IMR-90 (cell line): ENCODE results near the gene MAGI2. TPM values are rescaled to one million over a fixed set of nuclear protein-coding genes. Genes with fewer than 3 reads are reported as not detected.

Experiments used
- ATAC-seq: fragments of 200-7000 bp; cut with Tn5 transposase; 2 replicates; pipeline ENCODE4 v1.9.1; 2020; ENCODE audit warnings: low read depth, mild to moderate bottlenecking, moderate library complexity
- BruUV-seq: library from RNA; stranded (reverse); fragments of 400-500 nt; replicated peaks from 2 replicates; lab custom pipeline; 2021; lab: Mats Ljungman, UMichigan
- CTCF ChIA-PET: fragments of 300-600 bp; formaldehyde crosslinking; extraction: SDS; loops from one replicate; lab custom pipeline; 2021; ENCODE audit warnings: antibody characterized with exemption; lab: Yijun Ruan, JAX
- POLR2A ChIA-PET: fragments of 300-600 bp; sonication (Branson Sonifier 250); formaldehyde crosslinking; loops from one replicate; lab custom pipeline; 2022; ENCODE audit warnings: antibody characterized with exemption; ENCODE audit not compliant: unreplicated experiment; lab: Charles Lee
- DNase-seq: peaks from one replicate; pipeline ENCODE4 v3.0.0; 2013
- H2AFZ ChIP-seq: replicated peaks from 2 replicates; pipeline ENCODE3; 2013; ENCODE audit warnings: low read length, mild to moderate bottlenecking; ENCODE audit not compliant: poor library complexity
- H2AK5ac ChIP-seq: 2 replicates; pipeline ENCODE4 v1.6.1; 2013; ENCODE audit warnings: low read depth, low read length, inconsistent platforms
- H2AK9ac ChIP-seq: replicated peaks from 2 replicates; pipeline ENCODE3; 2013; ENCODE audit warnings: mild to moderate bottlenecking, low read depth, low read length, moderate library complexity; ENCODE audit not compliant: poor library complexity
- H2BK120ac ChIP-seq: 2 replicates; pipeline ENCODE4 v1.6.1; 2013; ENCODE audit warnings: low read depth, low read length, inconsistent platforms
- H2BK15ac ChIP-seq: 3 replicates; pipeline ENCODE4 v1.6.1; 2013; ENCODE audit warnings: low read depth, low read length, inconsistent platforms
- H2BK20ac ChIP-seq: 2 replicates; pipeline ENCODE4 v1.6.1; 2013; ENCODE audit warnings: low read depth, mild to moderate bottlenecking, inconsistent platforms, low read length, moderate library complexity
- H2BK5ac ChIP-seq: 2 replicates; pipeline ENCODE4 v1.6.1; 2013; ENCODE audit warnings: mild to moderate bottlenecking, low read depth, low read length, inconsistent platforms; ENCODE audit not compliant: poor library complexity, severe bottlenecking
- H3K14ac ChIP-seq: replicated peaks from 2 replicates; pipeline ENCODE4 v1.6.1; 2013; ENCODE audit warnings: low read depth, low read length, inconsistent platforms
- H3K18ac ChIP-seq: 2 replicates; pipeline ENCODE4 v1.6.1; 2013; ENCODE audit warnings: low read depth, low read length, control low read depth
- H3K23ac ChIP-seq: 2 replicates; pipeline ENCODE4 v1.6.1; 2013; ENCODE audit warnings: low read depth, low read length, inconsistent platforms
- H3K27ac ChIP-seq: 2 replicates; pipeline ENCODE4 v1.5.1; 2013; ENCODE audit warnings: mild to moderate bottlenecking, control low read depth, low read length; ENCODE audit not compliant: insufficient read depth
- H3K27me3 ChIP-seq: 2 replicates; pipeline ENCODE4 v1.6.1; 2013; ENCODE audit warnings: low read length; ENCODE audit not compliant: control insufficient read depth, insufficient read depth
- H3K36me3 ChIP-seq: 2 replicates; pipeline ENCODE4 v1.6.1; 2013; ENCODE audit warnings: low read length, mixed read lengths; ENCODE audit not compliant: control insufficient read depth, insufficient read depth
- H3K4ac ChIP-seq: 2 replicates; pipeline ENCODE4 v1.6.1; 2013; ENCODE audit warnings: low read depth, low read length, inconsistent platforms
- H3K4me1 ChIP-seq: 2 replicates; pipeline ENCODE4 v1.6.1; 2013; ENCODE audit warnings: low read length, mixed read lengths; ENCODE audit not compliant: control insufficient read depth, insufficient read depth
- H3K4me2 ChIP-seq: 2 replicates; pipeline ENCODE4 v1.6.1; 2013; ENCODE audit warnings: low read depth, mild to moderate bottlenecking, control low read depth, low read length, moderate library complexity
- H3K4me3 ChIP-seq: 2 replicates; pipeline ENCODE4 v1.5.1; 2013; ENCODE audit warnings: low read depth, mild to moderate bottlenecking, control low read depth, low read length, moderate library complexity; ENCODE audit not compliant: insufficient read depth
- H3K56ac ChIP-seq: 2 replicates; pipeline ENCODE4 v1.6.1; 2013; ENCODE audit warnings: low read length, inconsistent platforms; ENCODE audit not compliant: insufficient read depth; ENCODE audit errors: extremely low read depth
- H3K79me1 ChIP-seq, 2 experiments: 2 replicates each; pipeline ENCODE4 v1.6.1; 2013; ENCODE audit warnings: low read length in 2 of 2, inconsistent platforms in 1 of 2, low read depth in 1 of 2
- H3K9ac ChIP-seq: 2 replicates; pipeline ENCODE4 v1.6.1; 2013; ENCODE audit warnings: low read depth, low read length, control low read depth
- H3K9me1 ChIP-seq: 2 replicates; pipeline ENCODE4 v1.6.1; 2013; ENCODE audit warnings: low read length, inconsistent platforms; ENCODE audit not compliant: insufficient read depth
- H3K9me3 ChIP-seq: 2 replicates; pipeline ENCODE4 v1.6.1; 2013; ENCODE audit warnings: low read length; ENCODE audit not compliant: control insufficient read depth, insufficient read depth
- H4K20me1 ChIP-seq: 2 replicates; pipeline ENCODE4 v1.6.1; 2013; ENCODE audit warnings: low read length, inconsistent platforms; ENCODE audit not compliant: insufficient read depth
- H4K5ac ChIP-seq: 2 replicates; pipeline ENCODE4 v1.6.1; 2013; ENCODE audit warnings: mild to moderate bottlenecking, low read depth, low read length, control low read depth
- H4K8ac ChIP-seq, 2 experiments: 2 replicates each; pipeline ENCODE4 v1.6.1; 2013; ENCODE audit warnings: low read depth in 2 of 2, low read length in 2 of 2, control low read depth in 1 of 2, inconsistent platforms in 1 of 2
- H4K91ac ChIP-seq: 2 replicates; pipeline ENCODE4 v1.6.1; 2013; ENCODE audit warnings: low read depth, low read length, inconsistent platforms; ENCODE audit not compliant: insufficient read depth
- BHLHE40 ChIP-seq: fragments of 150-350 bp; IDR thresholded peaks from 2 replicates; pipeline ENCODE4 v1.6.1; 2016; ENCODE audit warnings: mild to moderate bottlenecking, low read depth, low read length
- CEBPB ChIP-seq: IDR thresholded peaks from 2 replicates; pipeline ENCODE4 v1.6.1; 2012; ENCODE audit warnings: low read depth, low read length, improper control_type of control experiment
- CHD1 ChIP-seq: IDR thresholded peaks from 2 replicates; pipeline ENCODE4 v1.6.1; 2012; ENCODE audit warnings: low read depth, low read length, improper control_type of control experiment
- CTCF ChIP-seq: conservative IDR thresholded peaks from 2 replicates; pipeline ENCODE4 v1.5.1; 2012; ENCODE audit warnings: mild to moderate bottlenecking, low read depth, low read length, improper control_type of control experiment
- ELK1 ChIP-seq: fragments of 150-350 bp; IDR thresholded peaks from 2 replicates; pipeline ENCODE4 v1.6.1; 2016; ENCODE audit warnings: low read depth, mild to moderate bottlenecking, low read length, moderate library complexity, borderline replicate concordance
- FOS ChIP-seq: fragments of 150-350 bp; IDR thresholded peaks from 2 replicates; pipeline ENCODE4 v1.6.1; 2016; ENCODE audit warnings: low read depth, low read length
- MAFK ChIP-seq: IDR thresholded peaks from 2 replicates; pipeline ENCODE4 v1.6.1; 2012; ENCODE audit warnings: low read depth, low read length, improper control_type of control experiment
- MAZ ChIP-seq: IDR thresholded peaks from 2 replicates; pipeline ENCODE4 v1.6.1; 2012; ENCODE audit warnings: low read depth, mild to moderate bottlenecking, low read length, improper control_type of control experiment, moderate library complexity, borderline replicate concordance
- MXI1 ChIP-seq: IDR thresholded peaks from 2 replicates; pipeline ENCODE4 v1.6.1; 2012; ENCODE audit warnings: low read depth, mild to moderate bottlenecking, low read length, moderate library complexity, borderline replicate concordance
- NFE2L2 ChIP-seq: fragments of 150-350 bp; IDR thresholded peaks from 2 replicates; pipeline ENCODE4 v1.6.1; 2016; ENCODE audit warnings: low read depth, mild to moderate bottlenecking, low read length
- POLR2A ChIP-seq: IDR thresholded peaks from 2 replicates; pipeline ENCODE4 v1.6.1; 2012; ENCODE audit warnings: mild to moderate bottlenecking, low read depth, low read length
- RAD21 ChIP-seq: IDR thresholded peaks from 2 replicates; pipeline ENCODE4 v1.6.1; 2012; ENCODE audit warnings: low read length, improper control_type of control experiment
- RCOR1 ChIP-seq: IDR thresholded peaks from 2 replicates; pipeline ENCODE4 v1.6.1; 2012; ENCODE audit warnings: mild to moderate bottlenecking, low read length, improper control_type of control experiment; ENCODE audit not compliant: insufficient replicate concordance
- RFX5 ChIP-seq: IDR thresholded peaks from 2 replicates; pipeline ENCODE4 v1.8.0; 2012; ENCODE audit warnings: low read depth, mild to moderate bottlenecking, low read length, moderate library complexity
- SMC3 ChIP-seq: fragments of 150-350 bp; IDR thresholded peaks from 2 replicates; pipeline ENCODE4 v1.6.1; 2016; ENCODE audit warnings: low read depth, mild to moderate bottlenecking, antibody characterized with exemption, low read length, moderate library complexity
- USF2 ChIP-seq: fragments of 150-350 bp; IDR thresholded peaks from 2 replicates; pipeline ENCODE4 v1.6.1; 2017; ENCODE audit warnings: mild to moderate bottlenecking, antibody characterized with exemption, low read length, low read depth
- dilution Hi-C: fragments of 300-500 bp; cut with HindIII; formaldehyde crosslinking; loops from one replicate; pipeline ENCODE4 v1.14.3; 2018; ENCODE audit warnings: low sequenced_read_pairs; ENCODE audit not compliant: unreplicated experiment
- in situ Hi-C: fragments of 300-500 bp; cut with MboI; formaldehyde crosslinking; loops from 3 replicates; pipeline ENCODE4 v1.14.3; 2019; ENCODE audit warnings: low sequenced_read_pairs, inconsistent platforms, mixed read lengths
- intact Hi-C: fragments of 100-400 bp; cut with micrococcal nuclease; formaldehyde crosslinking; loops from 2 replicates; pipeline ENCODE4 v1.10.0; 2022
- polyA plus RNA-seq, 3 experiments: library from polyadenylated mRNA; depleted of rRNA; stranded (reverse); fragments of >200 nt; gene quantifications; 2 replicates each; pipeline ENCODE4 v1.2.3, GENCODE V29; 2012; ENCODE audit warnings: low replicate concordance in 1 of 3
- total RNA-seq: library from RNA; depleted of rRNA; stranded (reverse); fragments of >200 nt; gene quantifications from 2 replicates; pipeline ENCODE4 v1.2.3, GENCODE V29; 2012

Gene MAGI2
- total and polyA plus RNA-seq, 2 of the 4 experiments (the other 2 are of a cell fraction): 2.5 to 17.9 TPM

GRCh38 chr7:78316110-78316509, 1137.4 kb downstream of the MAGI2 start:
- Histone ChIP-seq H4K8ac (no peak overlapping the region), H3K36me3 (no peaks in the 10 kb centered on the region), H3K18ac (no peak overlapping the region), H2BK15ac (no peak overlapping the region), H4K20me1 (no peaks in the 10 kb centered on the region), H3K56ac (no peak overlapping the region), H2BK120ac (no peak overlapping the region), H3K14ac (no peak overlapping the region), H3K4me1 (no peaks in the 10 kb centered on the region), H3K9me3 (no peaks in the 10 kb centered on the region), H3K4me2 (no peak overlapping the region), H2AK9ac (no peak overlapping the region), H2AK5ac (no peak overlapping the region), H3K9ac (no peak overlapping the region), H2BK20ac (no peak overlapping the region), H2AFZ (no peak overlapping the region), H2BK5ac (no peak overlapping the region), H3K9me1 (no peaks in the 10 kb centered on the region), H3K27ac (no peak overlapping the region), H3K23ac (no peak overlapping the region), H3K4ac (no peak overlapping the region), H3K4me3 (no peak overlapping the region), H4K5ac (no peak overlapping the region), H3K27me3 (no peaks in the 10 kb centered on the region), H4K91ac (no peak overlapping the region), H3K79me1 (no peaks in the 10 kb centered on the region)
- dilution Hi-C loops (no loop called here), in situ Hi-C loops (no loop called here), intact Hi-C loops (no loop called here)
- no TSS peak for BruUV-seq
- TF ChIP-seq ELK1 (no peak), MAFK (no peak), FOS (no peak), CEBPB (no peak), BHLHE40 (no peak), MXI1 (no peak), POLR2A (no peak), USF2 (no peak), RAD21 (no peak), SMC3 (no peak), CHD1 (no peak), MAZ (no peak), RCOR1 (no peak), CTCF (no peak), RFX5 (no peak), NFE2L2 (no peak)
- CTCF ChIA-PET: no interaction called here
- DNase-seq: no peak
- POLR2A ChIA-PET: no interaction called here
- ATAC-seq: no peak
